ENCODE data around the gene ASPA.
"Not testable (repeated sequence)": the region's sequence is repeated elsewhere in the genome, so short reads cannot be mapped to it uniquely, and the experiment has no call there.

Gene ASPA

GRCh38 chr17:3510090-3510489 lies 34.3 kb downstream of the ASPA start:
- DNase-seq = no peak

- no peak for DNase-seq
Measured at GRCh38 chr17:3511852-3512504, 36.2 kb downstream of the ASPA start.

- DNase-seq = no peak
Measured at GRCh38 chr17:3512505-3513171, 36.8 kb downstream of the ASPA start.

GRCh38 chr17:3513305-3514035 lies 37.7 kb downstream of the ASPA start:
- DNase-seq = no peak

- not testable (repeated sequence) for DNase-seq
Measured at GRCh38 chr17:3514167-3514566, 38.4 kb downstream of the ASPA start.

- no peak for DNase-seq
Measured at GRCh38 chr17:3514873-3515272, 39.1 kb downstream of the ASPA start.

GRCh38 chr17:3519472-3519871 lies 43.7 kb downstream of the ASPA start:
- not testable (repeated sequence) for DNase-seq

GRCh38 chr17:3524024-3524423 lies 48.2 kb downstream of the ASPA start:
- DNase-seq = no peak

GRCh38 chr17:3526491-3526890 lies 50.7 kb downstream of the ASPA start:
- DNase-seq = no peak

GRCh38 chr17:3526971-3527370 lies 51.2 kb downstream of the ASPA start:
- no peak for DNase-seq

GRCh38 chr17:3527468-3527867 lies 51.7 kb downstream of the ASPA start:
- DNase-seq = no peak

GRCh38 chr17:3527896-3528295 lies 52.1 kb downstream of the ASPA start:
- DNase-seq = no peak

- no peak for DNase-seq
Measured at GRCh38 chr17:3528403-3528851, 52.6 kb downstream of the ASPA start.

- DNase-seq = no peak
Measured at GRCh38 chr17:3528880-3529511, 53.2 kb downstream of the ASPA start.

- DNase-seq = no peak
Measured at GRCh38 chr17:3529817-3530741, 54.3 kb downstream of the ASPA start.

- no peak for DNase-seq
Measured at GRCh38 chr17:3531266-3532101, 55.7 kb downstream of the ASPA start.

GRCh38 chr17:3532106-3532858 lies 56.5 kb downstream of the ASPA start:
- no peak for DNase-seq

GRCh38 chr17:3532859-3533142 lies 57.0 kb downstream of the ASPA start:
- no peak for DNase-seq

- DNase-seq = no peak
Measured at GRCh38 chr17:3533752-3534151, 58.0 kb downstream of the ASPA start.

- no peak for DNase-seq
Measured at GRCh38 chr17:3534881-3535252, 59.1 kb downstream of the ASPA start.
